Measurements from ENCODE around the gene GPR34.

Gene GPR34

GRCh38 chrX:41734530-41734929 lies 45.8 kb downstream of the GPR34 start:
- no peak for DNase-seq (ENCODE audit: low read depth in 3 of 3)

DNA sequence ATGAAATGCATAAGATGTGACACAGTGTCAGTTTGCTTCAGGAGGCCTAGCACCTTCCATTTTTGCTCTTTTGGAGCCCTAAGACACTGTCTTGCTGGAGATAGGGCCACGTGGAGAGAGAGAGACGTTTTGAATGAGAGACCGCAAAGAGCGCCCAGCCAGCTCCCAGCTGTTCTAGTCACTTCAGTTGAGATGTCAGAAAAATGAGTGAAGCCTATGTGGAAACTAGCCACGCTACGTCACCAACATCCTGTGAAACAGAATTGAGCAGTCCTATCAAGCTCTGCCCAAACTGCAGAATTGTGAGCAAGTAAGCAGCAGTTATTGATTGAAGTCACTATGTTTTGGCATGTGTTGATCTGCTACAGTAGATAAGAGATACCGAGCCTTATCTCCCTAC lies 48.3 kb downstream of the GPR34 start:
- no peak for DNase-seq (ENCODE audit: low read depth in 3 of 3)

GRCh38 chrX:41739871-41740270 lies 51.1 kb downstream of the GPR34 start:
- no peak for DNase-seq (ENCODE audit: low read depth in 3 of 3)

Measured in stimulated activated CD4-positive, alpha-beta T cell treated with anti-CD3 and anti-CD28 coated beads, TNF-alpha, amount 100 ng/mL, for 4 hours (primary cell).